Measurements from ENCODE around the gene ATG3.
"Not testable (repeated sequence)": the region's sequence is repeated elsewhere in the genome, so short reads cannot be mapped to it uniquely, and the experiment has no call there.

The ATG3 gene

DNA sequence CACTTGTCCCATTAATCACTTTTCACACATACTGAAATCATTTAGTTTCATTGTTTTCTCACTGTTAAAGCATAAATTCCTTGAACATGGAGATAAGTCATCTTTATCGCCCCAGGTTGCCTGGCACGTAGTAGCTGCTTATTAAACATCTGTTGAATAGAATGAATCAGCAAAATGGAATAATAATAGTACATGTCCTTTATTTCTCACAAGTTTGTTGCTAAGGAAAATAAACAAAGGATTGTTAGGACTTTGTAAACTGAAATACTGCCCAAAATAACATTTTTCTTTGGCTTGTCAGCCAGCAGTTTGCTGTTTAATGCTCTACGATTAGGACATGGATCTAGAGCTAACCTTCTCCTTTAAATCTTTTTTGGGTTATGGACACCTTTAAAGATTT, 17.9 kb upstream of the ATG3 start:
- ATAC-seq = no peak
- peaks cover 16% of the 10 kb centered on the region for H3K36me3 Mint-ChIP-seq (ENCODE audit: low read depth)
- no peaks in the 10 kb centered on the region for H3K9me3 Mint-ChIP-seq
- H3K27me3 Mint-ChIP-seq = no peaks in the 10 kb centered on the region
- no peak overlapping the region for H3K4me3 Mint-ChIP-seq
- H3K4me1 Mint-ChIP-seq = no peaks in the 10 kb centered on the region
- no peak for DNase-seq
- no peak overlapping the region for H3K27ac Mint-ChIP-seq

DNA sequence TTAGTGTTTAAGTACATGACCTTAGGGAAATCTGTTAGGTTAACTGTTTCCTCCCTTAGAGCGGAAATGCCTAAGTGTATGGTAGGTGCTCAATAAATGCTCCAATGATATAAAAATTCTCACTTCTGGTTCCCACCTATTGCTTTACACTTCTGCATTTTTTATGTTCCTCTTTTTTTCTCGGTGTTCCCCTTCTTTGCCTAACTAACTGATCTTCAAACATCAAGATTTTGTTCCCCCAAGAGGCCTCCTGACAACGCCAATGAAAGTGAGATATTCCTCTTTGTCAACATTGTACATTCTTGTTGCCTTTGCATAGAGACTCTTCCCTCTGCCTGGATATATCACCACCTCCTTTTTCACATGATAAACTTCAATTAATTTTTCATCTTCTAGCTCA, 17.5 kb upstream of the ATG3 start:
- H3K27ac Mint-ChIP-seq = no peak overlapping the region
- no peaks in the 10 kb centered on the region for H3K9me3 Mint-ChIP-seq
- H3K4me3 Mint-ChIP-seq = no peak overlapping the region
- H3K27me3 Mint-ChIP-seq = no peaks in the 10 kb centered on the region
- ATAC-seq = no peak
- peaks cover 17% of the 10 kb centered on the region for H3K36me3 Mint-ChIP-seq (ENCODE audit: low read depth)
- no peak for DNase-seq
- no peaks in the 10 kb centered on the region for H3K4me1 Mint-ChIP-seq

- Mint-ChIP-seq H3K9me3 (no peaks in the 10 kb centered on the region), H3K4me3 (no peak overlapping the region), H3K27ac (no peak overlapping the region), H3K27me3 (no peaks in the 10 kb centered on the region), H3K4me1 (peaks cover 2% of the 10 kb centered on the region), H3K36me3 (ENCODE audit: low read depth) (peaks cover 32% of the 10 kb centered on the region)
- no peak for DNase-seq
- ATAC-seq = no peak
Observed at GRCh38 chr3:112572701-112573100, 10.9 kb upstream of the ATG3 start.

DNA sequence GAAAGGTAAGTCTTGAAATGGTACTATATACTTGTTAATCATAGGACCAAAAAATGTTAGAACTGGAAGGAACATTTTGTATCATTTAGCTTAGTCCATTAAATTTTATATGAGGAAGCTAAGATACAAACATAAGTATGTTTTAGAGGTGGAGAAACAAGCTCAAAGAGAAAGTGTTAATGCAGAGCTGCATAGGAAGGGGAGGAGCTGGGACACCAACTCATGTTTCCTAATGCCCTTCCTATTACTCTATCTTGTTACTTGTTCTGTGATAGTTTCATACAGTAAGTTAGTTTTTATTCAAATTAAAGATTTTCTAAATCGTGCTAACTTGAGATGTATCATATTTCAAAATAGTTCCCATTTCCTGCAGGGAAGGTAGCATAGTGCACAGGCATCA, 7.5 kb upstream of the ATG3 start:
- peaks cover 29% of the 10 kb centered on the region for H3K36me3 Mint-ChIP-seq (ENCODE audit: low read depth)
- no peaks in the 10 kb centered on the region for H3K9me3 Mint-ChIP-seq
- no peaks in the 10 kb centered on the region for H3K27me3 Mint-ChIP-seq
- ATAC-seq = no peak
- no peak overlapping the region for H3K27ac Mint-ChIP-seq
- peaks cover 4% of the 10 kb centered on the region for H3K4me1 Mint-ChIP-seq
- DNase-seq = no peak
- no peak overlapping the region for H3K4me3 Mint-ChIP-seq

DNA sequence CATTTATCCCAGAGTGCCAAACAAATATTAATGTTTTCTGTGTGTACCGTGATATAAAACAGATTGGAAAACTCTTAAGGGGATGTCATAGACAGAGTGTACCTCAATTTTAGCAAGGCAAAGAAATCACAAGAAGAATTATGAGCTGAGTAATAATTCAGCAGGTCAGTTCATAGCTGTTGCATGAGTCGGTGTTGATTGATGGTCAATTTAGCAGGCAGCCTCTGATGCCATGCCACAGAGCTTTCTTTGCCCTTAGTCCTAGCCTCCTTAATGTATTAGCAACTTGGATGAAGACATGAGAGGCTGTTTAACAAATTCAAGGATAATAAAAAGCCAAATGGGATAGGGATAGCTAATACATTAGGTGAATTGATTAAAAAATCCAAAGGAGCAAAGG, 6.9 kb upstream of the ATG3 start:
- DNase-seq (no peak), ATAC-seq (no peak)
- H3K27me3 Mint-ChIP-seq = no peaks in the 10 kb centered on the region
- peaks cover 22% of the 10 kb centered on the region for H3K36me3 Mint-ChIP-seq (ENCODE audit: low read depth)
- no peak overlapping the region for H3K4me3 Mint-ChIP-seq
- H3K9me3 Mint-ChIP-seq = no peaks in the 10 kb centered on the region
- no peak overlapping the region for H3K27ac Mint-ChIP-seq
- H3K4me1 Mint-ChIP-seq = peaks cover 5% of the 10 kb centered on the region

DNA sequence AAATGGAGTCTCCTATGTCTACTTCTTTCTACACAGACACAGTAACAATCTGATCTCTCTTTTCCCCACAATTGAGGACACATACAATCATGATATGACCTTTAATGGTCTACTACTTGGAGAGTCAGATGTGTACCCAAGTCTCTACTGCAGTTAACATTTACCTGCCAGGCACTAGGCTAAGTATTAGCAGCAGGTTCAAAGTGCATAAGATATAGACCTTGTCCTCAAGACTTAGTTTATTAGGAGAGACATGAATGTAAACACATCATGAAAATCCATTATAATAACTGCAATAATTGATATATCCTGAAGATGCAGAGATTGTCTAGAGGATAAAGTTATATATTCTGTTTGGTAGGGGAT, 3.2 kb upstream of the ATG3 start:
- no peaks in the 10 kb centered on the region for H3K9me3 Mint-ChIP-seq
- DNase-seq = no peak
- H3K27me3 Mint-ChIP-seq = no peaks in the 10 kb centered on the region
- H3K36me3 Mint-ChIP-seq (ENCODE audit: low read depth) = peaks cover 6% of the 10 kb centered on the region
- H3K4me1 Mint-ChIP-seq = peaks cover 31% of the 10 kb centered on the region
- H3K27ac Mint-ChIP-seq = no peak overlapping the region
- ATAC-seq = no peak
- no peak overlapping the region for H3K4me3 Mint-ChIP-seq

- H3K9me3 Mint-ChIP-seq; H3K4me3 Mint-ChIP-seq; H3K36me3 Mint-ChIP-seq (ENCODE audit: low read depth); DNase-seq; H3K27me3 Mint-ChIP-seq; H3K27ac Mint-ChIP-seq; ATAC-seq: not testable (repeated sequence)
- peaks cover 35% of the 10 kb centered on the region for H3K4me1 Mint-ChIP-seq
Observed at GRCh38 chr3:112564247-112564939, 2.6 kb upstream of the ATG3 start.

DNA sequence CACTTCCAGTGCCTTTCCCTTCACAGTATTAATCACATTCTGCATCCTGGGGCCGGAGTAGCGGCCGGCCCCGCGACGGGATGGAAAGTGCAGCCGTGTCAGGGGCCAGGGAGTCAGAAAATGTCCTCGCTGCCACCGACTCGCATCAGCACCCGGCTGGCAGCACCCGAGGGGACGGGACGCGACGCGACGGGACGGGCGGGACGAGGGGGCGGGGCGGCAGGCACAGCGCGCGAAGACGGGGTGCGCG, 353 bp downstream of the ATG3 start:
- Mint-ChIP-seq H3K27ac (peak overlapping the region; percentile 97), H3K27me3 (no peaks in the 10 kb centered on the region), H3K9me3 (no peaks in the 10 kb centered on the region), H3K36me3 (ENCODE audit: low read depth) (peaks cover 9% of the 10 kb centered on the region), H3K4me1 (peaks cover 47% of the 10 kb centered on the region), H3K4me3 (peak overlapping the region; percentile 98)
- DNase-seq (peak; percentile 83), ATAC-seq (peak; percentile 57)

DNA sequence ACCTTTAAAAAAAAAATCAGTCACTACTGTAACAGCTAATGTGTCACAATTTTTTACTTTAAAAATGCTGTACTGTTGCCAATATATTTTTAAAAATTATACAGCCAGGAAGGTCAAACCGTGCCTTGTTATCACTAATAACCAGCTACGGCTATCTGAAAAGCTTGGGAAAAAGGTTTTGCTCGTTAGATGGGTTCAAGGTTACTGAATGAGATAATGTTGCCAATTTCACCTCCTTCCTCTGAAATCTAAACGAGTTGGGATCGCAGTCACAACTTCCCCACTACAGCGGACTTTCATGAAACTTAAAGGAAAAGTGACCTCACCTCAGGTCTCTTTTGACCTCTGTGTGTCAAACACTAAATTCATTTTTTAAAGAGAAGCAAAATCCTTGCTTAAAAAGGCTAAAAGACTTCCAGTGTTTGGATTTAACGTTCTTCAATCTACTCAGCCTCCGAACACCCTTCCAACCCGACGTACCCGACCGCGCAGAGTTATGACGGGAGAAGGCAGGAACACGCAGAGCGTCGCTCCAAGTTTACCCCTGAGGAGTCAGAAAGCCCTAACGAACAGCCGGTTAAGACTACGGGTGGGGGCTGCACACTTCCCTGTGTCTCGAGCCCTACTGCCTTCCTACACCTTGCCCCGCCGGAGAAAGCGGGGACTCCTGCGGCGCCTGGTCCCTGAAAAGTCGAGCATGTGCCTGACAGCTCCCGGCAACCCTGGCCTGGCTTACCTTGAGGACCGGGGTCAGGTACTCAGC, 860 bp downstream of the ATG3 start:
- H3K27me3 Mint-ChIP-seq = no peaks in the 10 kb centered on the region
- peaks cover 10% of the 10 kb centered on the region for H3K36me3 Mint-ChIP-seq (ENCODE audit: low read depth)
- ATAC-seq (peak; percentile 45), DNase-seq (peak; percentile 79)
- H3K4me3 Mint-ChIP-seq = peak overlapping the region; percentile 98
- H3K27ac Mint-ChIP-seq = peak overlapping the region; percentile 97
- peaks cover 50% of the 10 kb centered on the region for H3K4me1 Mint-ChIP-seq
- H3K9me3 Mint-ChIP-seq = no peaks in the 10 kb centered on the region

- peak overlapping the region; percentile 98 for H3K4me3 Mint-ChIP-seq
- peaks cover 16% of the 10 kb centered on the region for H3K36me3 Mint-ChIP-seq (ENCODE audit: low read depth)
- no peaks in the 10 kb centered on the region for H3K27me3 Mint-ChIP-seq
- no peak for ATAC-seq
- H3K4me1 Mint-ChIP-seq = peaks cover 56% of the 10 kb centered on the region
- peak overlapping the region; percentile 97 for H3K27ac Mint-ChIP-seq
- H3K9me3 Mint-ChIP-seq = no peaks in the 10 kb centered on the region
- DNase-seq = no peak
Observed at GRCh38 chr3:112560307-112560706, 1.5 kb downstream of the ATG3 start.

GRCh38 chr3:112557976-112558375, 3.8 kb downstream of the ATG3 start:
- Mint-ChIP-seq H3K4me3 (no peak overlapping the region), H3K27ac (no peak overlapping the region), H3K27me3 (no peaks in the 10 kb centered on the region), H3K9me3 (no peaks in the 10 kb centered on the region), H3K4me1 (peaks cover 60% of the 10 kb centered on the region), H3K36me3 (ENCODE audit: low read depth) (peaks cover 18% of the 10 kb centered on the region)
- DNase-seq (no peak), ATAC-seq (no peak)

- H3K27ac Mint-ChIP-seq = no peak overlapping the region
- H3K9me3 Mint-ChIP-seq = no peaks in the 10 kb centered on the region
- no peaks in the 10 kb centered on the region for H3K27me3 Mint-ChIP-seq
- peaks cover 20% of the 10 kb centered on the region for H3K36me3 Mint-ChIP-seq (ENCODE audit: low read depth)
- H3K4me1 Mint-ChIP-seq = peaks cover 49% of the 10 kb centered on the region
- H3K4me3 Mint-ChIP-seq = no peak overlapping the region
- DNase-seq (no peak), ATAC-seq (no peak)
Observed at GRCh38 chr3:112555535-112556170, 6.1 kb downstream of the ATG3 start.

GRCh38 chr3:112550859-112551258, 10.9 kb downstream of the ATG3 start:
- H3K4me1 Mint-ChIP-seq = peaks cover 19% of the 10 kb centered on the region
- H3K4me3 Mint-ChIP-seq = no peak overlapping the region
- no peaks in the 10 kb centered on the region for H3K9me3 Mint-ChIP-seq
- no peak for ATAC-seq
- peaks cover 33% of the 10 kb centered on the region for H3K36me3 Mint-ChIP-seq (ENCODE audit: low read depth)
- no peaks in the 10 kb centered on the region for H3K27me3 Mint-ChIP-seq
- no peak for DNase-seq
- no peak overlapping the region for H3K27ac Mint-ChIP-seq

DNA sequence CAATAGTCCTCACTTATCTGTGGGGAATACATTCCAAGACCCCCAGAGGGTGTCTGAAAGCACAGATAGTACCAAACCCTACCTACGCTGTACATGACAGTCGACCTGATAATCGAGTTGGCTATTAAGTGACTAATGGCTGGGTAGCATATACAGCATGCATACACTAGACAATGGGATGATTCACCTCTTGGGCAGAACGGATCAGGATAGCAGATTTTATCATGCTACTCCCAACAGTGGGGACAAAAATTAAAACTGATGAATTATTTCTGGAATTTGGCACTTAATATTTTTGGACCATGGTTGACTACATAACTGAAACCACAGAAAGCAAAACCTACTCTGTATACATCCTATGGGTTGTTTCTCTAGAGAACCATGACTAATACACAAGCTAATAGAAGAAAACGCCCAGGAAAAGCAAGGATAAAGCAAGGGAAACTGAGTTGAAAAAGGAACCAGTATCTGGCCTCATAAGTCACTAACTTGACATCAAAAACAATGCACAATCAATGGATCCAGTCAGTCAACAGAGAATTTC, 15.5 kb downstream of the ATG3 start:
- ATAC-seq (no peak), DNase-seq (no peak)
- H3K4me3 Mint-ChIP-seq = no peak overlapping the region
- H3K27me3 Mint-ChIP-seq = no peaks in the 10 kb centered on the region
- H3K27ac Mint-ChIP-seq = no peak overlapping the region
- no peaks in the 10 kb centered on the region for H3K9me3 Mint-ChIP-seq
- H3K4me1 Mint-ChIP-seq = peaks cover 4% of the 10 kb centered on the region
- peaks cover 42% of the 10 kb centered on the region for H3K36me3 Mint-ChIP-seq (ENCODE audit: low read depth)
